Osteoblast (primary cell): ENCODE data around the gene ODAD4. TPM values are rescaled to one million over a fixed set of nuclear protein-coding genes. Genes with fewer than 3 reads are reported as not detected.

Experiments
- DNase-seq: peaks from one replicate; pipeline ENCODE4 v3.0.0; 2011; ENCODE audit warnings: low spot score, mixed read lengths; ENCODE audit not compliant: insufficient read length; ENCODE audit errors: missing footprints
- H2AFZ ChIP-seq: 2 replicates; pipeline ENCODE4 v1.6.0; 2011; ENCODE audit warnings: mild to moderate bottlenecking, low read length
- H3K27ac ChIP-seq: 2 replicates; pipeline ENCODE4 v1.5.1; 2011; ENCODE audit warnings: mild to moderate bottlenecking, low read depth, low read length, moderate library complexity
- H3K27me3 ChIP-seq: 2 replicates; pipeline ENCODE4 v1.6.0; 2012; ENCODE audit warnings: mild to moderate bottlenecking, control low read depth, inconsistent platforms, low read length, moderate library complexity; ENCODE audit not compliant: insufficient read depth
- H3K36me3 ChIP-seq: 2 replicates; pipeline ENCODE4 v1.5.1; 2011; ENCODE audit warnings: mild to moderate bottlenecking, low read length, control low read depth, moderate library complexity; ENCODE audit not compliant: insufficient read depth
- H3K4me1 ChIP-seq: 2 replicates; pipeline ENCODE4 v1.5.1; 2011; ENCODE audit warnings: mild to moderate bottlenecking, low read length, control low read depth, moderate library complexity; ENCODE audit not compliant: insufficient read depth
- H3K4me2 ChIP-seq: 2 replicates; pipeline ENCODE4 v1.6.0; 2011; ENCODE audit warnings: mild to moderate bottlenecking, low read length; ENCODE audit not compliant: insufficient read depth
- H3K4me3 ChIP-seq: fragments of 200-600 bp; sonication (generic); 3 replicates; pipeline ENCODE4 v1.5.1; 2012; ENCODE audit warnings: mild to moderate bottlenecking, low read length, inconsistent platforms; ENCODE audit not compliant: insufficient read depth
- H3K79me2 ChIP-seq: 2 replicates; pipeline ENCODE4 v1.6.0; 2012; ENCODE audit warnings: mild to moderate bottlenecking, low read length, control low read depth, inconsistent platforms; ENCODE audit not compliant: insufficient read depth
- H3K9me3 ChIP-seq: 2 replicates; pipeline ENCODE4 v1.5.1; 2011; ENCODE audit warnings: low read depth, low read length, control low read depth
- H4K20me1 ChIP-seq: 2 replicates; pipeline ENCODE4 v1.6.0; 2012; ENCODE audit warnings: mild to moderate bottlenecking, low read length, control low read depth; ENCODE audit not compliant: insufficient read depth
- CTCF ChIP-seq: IDR thresholded peaks from 2 replicates; pipeline ENCODE4 v1.5.1; 2011; ENCODE audit warnings: mild to moderate bottlenecking, low read depth, low read length, moderate library complexity; ENCODE audit errors: extremely low read depth
- total RNA-seq: library from RNA; depleted of rRNA; stranded (reverse); fragments of >200 nt; gene quantifications from 2 replicates; pipeline ENCODE4 v1.2.3, GENCODE V29; 2012

The ODAD4 gene
- total RNA-seq, 1 donor = 1.1 TPM

- no peak for TF ChIP-seq CTCF
- Histone ChIP-seq H3K9me3 (no peaks in the 10 kb centered on the region), H3K36me3 (peaks cover 32% of the 10 kb centered on the region), H3K27ac (peak within 1 kb of the TSS; percentile 75), H3K27me3 (no peaks in the 10 kb centered on the region), H4K20me1 (peaks cover 22% of the 10 kb centered on the region), H3K4me3 (peak within 1 kb of the TSS; percentile 88), H3K79me2 (peaks cover 45% of the 10 kb centered on the region), H3K4me1 (peaks cover 32% of the 10 kb centered on the region), H2AFZ (peak within 1 kb of the TSS; percentile 69), H3K4me2 (peak within 1 kb of the TSS; percentile 95)
- peak; percentile 99 for DNase-seq
Measured at GRCh38 chr17:41966463-41967140, 36.2 kb downstream of the ODAD4 start, which contains the start of gene CNP. Gene CNP, plus strand, starts transcription at chr17:41966795. Its CDS starts 90 bp downstream, at chr17:41966885.

- H3K36me3 ChIP-seq = peaks cover 39% of the 10 kb centered on the region
- H3K27me3 ChIP-seq = no peaks in the 10 kb centered on the region
- H3K4me1 ChIP-seq = peaks cover 34% of the 10 kb centered on the region
- peak overlapping the region; percentile 75 for H3K27ac ChIP-seq
- peaks cover 30% of the 10 kb centered on the region for H4K20me1 ChIP-seq
- DNase-seq = peak; percentile 88
- no peaks in the 10 kb centered on the region for H3K9me3 ChIP-seq
- H3K4me3 ChIP-seq = peak overlapping the region; percentile 88
- TF ChIP-seq CTCF = no peak
- no peak overlapping the region for H2AFZ ChIP-seq
- H3K4me2 ChIP-seq = peak overlapping the region; percentile 95
- peaks cover 52% of the 10 kb centered on the region for H3K79me2 ChIP-seq
Measured at GRCh38 chr17:41967141-41967920, 36.9 kb downstream of the ODAD4 start.

- Histone ChIP-seq H3K4me3 (peak overlapping the region; percentile 88), H3K9me3 (no peaks in the 10 kb centered on the region), H3K27me3 (no peaks in the 10 kb centered on the region), H3K27ac (peak overlapping the region; percentile 75), H3K4me1 (peaks cover 41% of the 10 kb centered on the region), H4K20me1 (peaks cover 31% of the 10 kb centered on the region), H3K79me2 (peaks cover 60% of the 10 kb centered on the region), H3K4me2 (peak overlapping the region; percentile 95), H2AFZ (no peak overlapping the region), H3K36me3 (peaks cover 47% of the 10 kb centered on the region)
- TF ChIP-seq CTCF = no peak
- DNase-seq = no peak
Measured at GRCh38 chr17:41967921-41968578, 37.6 kb downstream of the ODAD4 start.
